ENCODE measurements around the gene VPS52.
"Not testable (repeated sequence)": the region's sequence is repeated elsewhere in the genome, so short reads cannot be mapped to it uniquely, and the experiment has no call there.

The VPS52 gene

GRCh38 chr6:33279257-33279695 is 7.6 kb upstream of the VPS52 start:
- no peak for DNase-seq (ENCODE audit: low read depth)

- DNase-seq (ENCODE audit: low read depth), result no peak
Measured at GRCh38 chr6:33278810-33279209, 7.1 kb upstream of the VPS52 start.

- DNase-seq (ENCODE audit: low read depth), result no peak
Measured at GRCh38 chr6:33278392-33278741, 6.7 kb upstream of the VPS52 start.

GRCh38 chr6:33277663-33278391 is 6.2 kb upstream of the VPS52 start:
- no peak for DNase-seq (ENCODE audit: low read depth)

- peak; percentile 59 for DNase-seq (ENCODE audit: low read depth)
Measured at GRCh38 chr6:33276864-33277662, 5.4 kb upstream of the VPS52 start, which contains the start of gene B3GALT4. TSS of gene B3GALT4 (plus strand) at chr6:33277123. CDS start at chr6:33277420, 297 bp downstream.

DNA sequence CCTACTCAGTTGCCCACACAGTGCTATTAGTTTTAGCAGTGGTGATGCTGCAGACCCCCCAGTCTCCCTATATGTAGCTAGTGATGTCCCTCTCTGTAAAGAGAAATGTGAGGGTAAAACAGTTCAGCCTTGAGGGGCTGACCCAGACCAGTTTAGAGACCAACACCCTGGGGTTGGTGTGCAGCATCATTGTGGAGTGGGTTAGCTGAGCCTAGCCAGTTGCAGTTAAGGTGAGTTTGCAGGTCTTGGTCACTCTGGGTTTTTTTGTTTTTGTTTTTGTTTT is 4.8 kb upstream of the VPS52 start:
- DNase-seq (ENCODE audit: low read depth), result no peak

- DNase-seq (ENCODE audit: low read depth), result not testable (repeated sequence)
Measured at GRCh38 chr6:33275795-33276580, 4.3 kb upstream of the VPS52 start.

DNA sequence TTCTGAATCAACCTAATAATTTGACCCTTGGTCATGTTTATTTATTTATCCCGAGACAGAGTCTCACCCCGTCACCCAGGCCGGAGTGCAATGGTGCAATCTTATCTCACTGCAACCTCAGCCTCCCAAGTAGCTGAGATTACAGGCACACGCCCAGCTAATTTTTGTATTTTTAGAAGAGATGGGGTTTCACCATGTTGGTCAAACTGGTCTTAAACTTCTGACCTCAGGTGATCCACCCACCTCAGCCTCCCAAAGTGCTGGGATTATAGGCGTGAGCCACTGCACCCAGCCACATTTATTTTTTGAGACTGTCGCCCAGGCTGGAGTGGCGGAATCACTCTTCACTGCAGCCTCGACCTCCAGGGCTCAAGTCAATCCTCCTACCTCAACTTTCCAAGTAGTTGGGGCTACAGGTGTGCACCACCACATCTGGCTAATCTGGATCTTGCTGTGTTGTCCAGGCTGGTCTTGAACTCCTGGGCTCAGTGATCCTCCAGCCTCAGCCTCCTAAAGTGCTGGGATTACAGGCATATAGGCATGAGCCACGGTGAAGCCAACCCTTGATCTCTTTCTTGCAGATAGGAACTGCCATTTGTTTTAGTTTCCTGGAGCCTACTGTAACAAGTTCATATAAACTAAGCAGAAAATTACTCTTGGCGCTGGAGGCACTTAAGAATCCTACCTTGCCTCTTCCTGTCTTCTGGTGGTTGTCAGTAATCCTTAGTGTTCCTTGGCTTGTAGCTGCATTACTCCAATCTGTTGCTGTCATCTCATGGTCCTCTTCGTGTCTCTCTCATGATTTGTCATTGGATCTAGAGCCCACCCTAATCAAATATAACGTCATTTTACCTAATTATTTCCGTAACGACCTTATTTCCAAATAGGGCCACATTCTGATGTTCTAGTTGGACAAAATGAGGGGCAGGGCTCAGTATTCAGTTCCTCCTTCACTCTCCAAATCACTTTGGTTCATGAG is 2.5 kb upstream of the VPS52 start:
- DNase-seq (ENCODE audit: low read depth), result no peak

GRCh38 chr6:33273129-33273923 is 1.6 kb upstream of the VPS52 start:
- DNase-seq (ENCODE audit: low read depth), result no peak

DNA sequence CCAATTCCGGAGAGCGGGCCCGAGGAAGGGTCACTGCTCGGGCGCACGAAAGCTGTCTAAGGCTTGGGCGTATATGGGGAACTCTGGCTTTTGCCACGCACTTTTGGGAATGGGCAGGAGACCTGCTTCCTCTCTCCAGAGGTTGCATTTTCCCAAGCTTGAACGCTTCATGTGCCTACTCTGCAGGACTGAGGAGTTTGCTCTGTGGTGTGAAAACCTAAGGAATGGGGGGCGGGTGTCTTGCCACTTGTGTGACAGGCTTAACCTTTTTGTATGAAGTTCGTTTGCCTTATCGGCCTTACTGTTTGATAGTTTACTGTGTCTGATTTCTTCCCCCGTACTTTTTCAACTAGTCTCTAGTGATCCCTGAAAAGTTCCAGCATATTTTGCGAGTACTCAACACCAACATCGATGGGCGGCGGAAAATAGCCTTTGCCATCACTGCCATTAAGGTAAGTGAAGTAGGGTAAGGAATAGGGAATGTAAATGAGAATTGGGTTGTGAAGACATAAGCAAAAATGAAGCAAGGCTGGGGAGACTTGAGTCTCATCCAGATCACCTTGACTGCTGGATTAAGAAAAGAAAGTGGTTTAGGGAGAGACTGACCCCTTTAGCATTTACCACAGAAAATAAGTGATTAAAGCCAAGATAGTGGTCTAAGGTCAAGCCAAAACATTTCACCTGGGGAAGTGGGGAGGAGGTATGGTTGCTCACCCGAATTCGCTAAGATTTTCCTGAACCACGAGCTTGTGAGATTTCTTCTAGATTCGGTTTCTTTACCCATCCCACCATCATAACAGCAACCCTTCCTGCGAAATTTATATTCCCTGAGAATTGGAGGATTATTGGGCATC is 826 bp upstream of the VPS52 start:
- no peak for DNase-seq (ENCODE audit: low read depth)

DNA sequence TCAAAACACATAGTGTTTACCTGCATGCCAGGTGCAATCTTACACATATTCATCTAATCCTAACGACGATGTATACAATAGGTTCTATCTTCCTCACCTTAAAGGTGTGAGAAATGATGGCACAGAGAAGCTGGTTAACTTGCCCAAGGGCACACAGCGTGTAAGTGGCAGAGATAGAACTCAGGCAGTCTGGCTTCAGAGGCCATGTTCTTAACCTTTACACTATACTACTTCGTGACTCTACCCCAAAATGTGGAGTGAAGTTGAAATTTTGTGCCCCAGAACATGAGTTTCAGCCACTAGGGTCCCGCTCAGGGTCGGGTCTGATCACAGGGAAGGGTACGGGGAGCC is 584 bp downstream of the VPS52 start:
- DNase-seq (ENCODE audit: low read depth), result no peak

DNA sequence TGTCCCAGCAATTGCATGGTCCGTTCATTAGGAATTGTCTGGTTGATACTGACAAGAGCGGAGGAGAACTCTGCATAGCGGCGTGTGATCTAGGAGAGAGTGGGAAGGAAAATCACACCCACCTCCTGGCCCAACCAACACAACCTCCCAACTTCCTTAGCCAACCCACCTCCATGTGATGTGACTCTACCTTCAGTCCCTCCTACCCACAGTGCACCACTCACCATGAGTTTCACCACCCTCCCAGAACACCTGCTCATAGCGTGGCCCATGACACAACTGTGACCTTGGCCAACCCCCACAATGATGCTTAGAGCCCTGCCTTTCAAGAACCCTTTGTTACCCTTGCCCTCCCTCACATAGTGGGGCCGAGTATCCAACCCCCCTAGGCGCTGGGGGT is 7.7 kb downstream of the VPS52 start:
- DNase-seq (ENCODE audit: low read depth), result no peak

- DNase-seq (ENCODE audit: low read depth), result not testable (repeated sequence)
Measured at GRCh38 chr6:33262490-33262889, 9.2 kb downstream of the VPS52 start.

DNA sequence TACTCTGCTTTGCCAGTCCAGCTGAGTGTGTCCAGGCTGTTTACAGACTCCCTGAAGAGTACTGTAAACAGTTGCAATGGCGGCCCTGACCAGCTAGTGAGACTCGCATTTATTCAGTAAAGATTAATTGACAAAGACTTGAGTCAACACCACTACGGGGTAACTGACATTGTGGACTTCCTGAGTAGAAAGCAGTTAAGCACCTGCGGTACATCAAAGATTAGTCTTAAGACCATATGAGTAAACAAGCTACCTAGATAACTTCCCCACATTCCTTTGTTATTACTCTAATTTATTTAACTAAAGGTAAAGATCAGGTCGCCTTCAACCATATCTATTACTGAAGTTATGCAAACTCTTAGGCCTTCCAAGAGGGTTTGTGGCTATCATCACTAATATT is 12.6 kb downstream of the VPS52 start:
- no peak for DNase-seq (ENCODE audit: low read depth)

DNA sequence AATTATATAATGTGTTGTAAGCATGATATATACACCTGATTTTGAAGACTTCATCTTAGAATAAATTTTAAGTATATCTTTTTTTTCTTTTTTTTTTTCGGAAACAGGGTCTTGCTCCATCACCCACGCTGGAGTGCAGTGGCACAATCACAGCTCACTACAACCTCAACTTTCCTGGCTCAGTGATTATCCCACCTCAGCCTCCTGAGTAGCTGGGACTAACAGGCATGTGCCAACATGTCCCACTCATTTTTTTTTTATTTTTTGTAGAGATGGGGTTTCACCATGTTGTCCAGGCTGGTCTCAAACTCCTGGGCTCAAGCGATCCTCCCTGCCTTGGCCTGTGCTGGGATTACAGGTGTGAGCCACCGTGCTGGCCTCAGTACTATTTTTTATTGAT is 17.1 kb downstream of the VPS52 start:
- DNase-seq (ENCODE audit: low read depth), result no peak

DNA sequence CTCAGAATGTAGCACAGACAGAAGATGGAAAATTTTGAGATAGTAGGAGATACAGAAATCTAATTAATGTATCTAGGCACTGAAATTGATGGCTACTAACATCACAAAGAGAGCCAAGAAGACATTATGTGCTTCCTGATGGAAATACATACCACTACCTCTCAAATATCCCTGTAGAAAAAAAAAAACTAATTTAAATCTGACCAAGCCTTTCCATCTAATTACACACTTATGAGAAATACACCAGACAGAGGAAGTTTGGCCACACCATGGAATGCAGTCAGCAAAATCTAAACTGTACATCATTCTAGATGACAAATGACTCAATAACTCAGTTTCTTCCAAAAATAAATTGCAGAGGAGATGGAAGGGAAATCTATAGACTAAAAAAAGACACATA is 18.9 kb downstream of the VPS52 start:
- DNase-seq (ENCODE audit: low read depth), result no peak

GRCh38 chr6:33251395-33252012 is 20.2 kb downstream of the VPS52 start:
- no peak for DNase-seq (ENCODE audit: low read depth)

- DNase-seq (ENCODE audit: low read depth), result no peak
Measured at GRCh38 chr6:33250731-33251130, 20.9 kb downstream of the VPS52 start.

All from stimulated activated CD8-positive, alpha-beta memory T cell treated with anti-CD3 and anti-CD28 coated beads, Interleukin-12 subunit alpha, Interleukin-12 subunit beta, amount 100 ng/mL, for 4 hours (primary cell).